GM04504 (cell line): ENCODE results near the gene MIF4GD.

Source experiments
- DNase-seq: peaks from one replicate; pipeline ENCODE4 v3.0.0-alpha.2; 2012; ENCODE audit warnings: low read depth

MIF4GD gene

DNA sequence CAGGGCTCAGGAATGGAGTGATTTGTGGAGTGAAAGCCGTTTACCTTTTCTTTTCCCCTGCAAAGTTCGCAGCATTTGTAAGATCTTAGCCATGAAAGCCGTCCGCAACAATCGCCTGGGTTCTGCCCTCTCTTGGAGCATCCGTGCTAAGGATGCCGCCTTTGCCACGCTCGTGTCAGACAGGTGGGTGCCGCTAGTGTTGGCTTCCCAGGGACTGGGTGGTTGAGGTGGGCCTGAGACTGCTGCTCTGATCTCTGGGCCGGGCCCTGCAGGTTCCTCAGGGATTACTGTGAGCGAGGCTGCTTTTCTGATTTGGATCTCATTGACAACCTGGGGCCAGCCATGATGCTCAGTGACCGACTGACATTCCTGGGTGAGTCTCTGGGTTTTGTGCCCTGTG lies 38.2 kb downstream of the MIF4GD start:
- DNase-seq: no peak

DNA sequence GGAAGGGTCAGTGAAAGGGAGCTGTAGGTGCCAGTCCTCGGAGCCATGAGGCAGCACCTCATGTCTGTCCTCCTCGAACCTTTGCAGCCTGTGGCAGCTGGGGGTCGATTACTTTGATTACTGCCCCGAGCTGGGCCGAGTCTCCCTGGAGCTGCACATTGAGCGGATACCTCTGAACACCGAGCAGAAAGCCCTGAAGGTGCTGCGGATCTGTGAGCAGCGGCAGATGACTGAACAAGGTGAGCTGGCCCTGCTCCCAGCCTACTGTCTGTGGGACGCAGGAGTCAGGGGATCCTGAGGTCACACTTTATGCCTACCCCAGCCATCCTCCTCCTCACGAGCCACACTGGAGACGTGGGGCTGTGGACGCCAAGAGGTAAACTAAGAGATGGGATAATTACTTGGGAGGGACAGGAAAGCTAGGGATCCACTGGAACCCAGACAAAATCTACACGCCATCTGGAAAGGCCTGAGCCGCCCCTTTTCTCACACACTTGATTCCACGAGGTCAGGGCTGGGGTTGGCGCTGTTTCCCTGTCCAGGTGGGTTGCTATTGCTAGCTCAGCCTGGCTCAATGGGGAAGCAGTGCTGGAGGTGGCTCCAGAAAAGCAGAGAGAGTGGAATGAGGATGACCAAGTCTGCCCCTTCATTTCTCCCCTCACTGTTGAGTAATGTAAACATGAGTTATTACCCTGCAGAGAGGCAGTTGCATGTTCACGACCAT lies 39.1 kb downstream of the MIF4GD start:
- DNase-seq: no peak

DNA sequence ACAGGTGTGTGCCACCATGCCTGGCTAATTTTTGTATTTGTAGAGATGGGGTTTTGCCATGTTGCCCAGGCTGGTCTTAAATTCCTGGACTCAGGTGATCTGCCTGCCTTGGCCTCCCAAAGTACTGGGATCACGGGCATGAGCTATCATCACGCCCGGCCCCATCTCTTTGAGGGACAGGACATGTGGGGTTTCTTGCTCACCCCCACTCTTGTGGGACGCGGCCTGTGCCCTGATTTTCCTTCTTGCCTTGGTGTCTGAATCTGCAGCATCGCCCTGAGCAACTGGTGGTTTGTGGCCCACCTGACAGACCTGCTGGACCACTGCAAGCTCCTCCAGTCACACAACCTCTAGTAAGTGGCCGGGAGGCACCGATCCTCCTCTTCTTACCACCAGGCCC lies 40.0 kb downstream of the MIF4GD start:
- no peak for DNase-seq

DNA sequence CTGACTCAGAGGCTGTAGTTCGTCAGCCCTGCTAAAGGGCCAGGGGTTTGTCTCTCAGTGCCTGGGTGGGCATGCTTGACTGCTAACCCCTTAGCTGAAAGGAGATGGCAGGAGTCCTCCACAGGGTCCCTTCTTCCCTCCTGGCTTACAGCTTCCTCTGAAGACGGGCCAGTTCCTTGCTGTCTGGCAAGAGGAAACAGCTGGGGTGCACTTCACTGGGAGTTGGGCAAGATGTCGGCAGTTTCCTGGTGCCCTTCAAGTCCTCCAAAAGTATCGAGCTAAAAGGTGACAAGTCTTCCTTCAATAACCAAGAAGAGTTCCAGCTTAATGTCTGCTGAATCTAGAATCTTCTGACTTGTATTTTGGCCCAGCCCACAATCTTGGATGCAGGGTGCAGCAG lies 42.2 kb downstream of the MIF4GD start:
- DNase-seq: no peak

DNA sequence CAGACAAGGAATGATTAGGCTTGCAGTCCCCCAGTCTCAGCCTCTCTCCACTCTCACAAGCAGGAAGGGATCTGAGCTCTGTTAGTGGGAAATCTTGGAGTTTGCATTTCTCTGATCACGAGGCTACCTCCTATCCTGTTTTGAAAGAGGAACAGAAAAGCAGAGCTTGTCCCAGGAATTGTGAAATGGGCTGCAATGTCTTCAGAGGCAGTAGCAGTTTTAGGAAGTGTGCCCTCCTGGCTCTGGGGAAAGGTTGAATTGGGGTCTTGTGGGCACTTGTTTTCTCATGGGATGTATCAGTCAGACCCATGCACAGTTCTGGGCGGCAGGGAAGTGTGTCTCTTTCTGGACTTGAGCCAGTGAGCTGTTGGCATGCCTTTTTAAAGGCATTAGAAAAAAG lies 42.7 kb downstream of the MIF4GD start:
- DNase-seq: no peak

DNA sequence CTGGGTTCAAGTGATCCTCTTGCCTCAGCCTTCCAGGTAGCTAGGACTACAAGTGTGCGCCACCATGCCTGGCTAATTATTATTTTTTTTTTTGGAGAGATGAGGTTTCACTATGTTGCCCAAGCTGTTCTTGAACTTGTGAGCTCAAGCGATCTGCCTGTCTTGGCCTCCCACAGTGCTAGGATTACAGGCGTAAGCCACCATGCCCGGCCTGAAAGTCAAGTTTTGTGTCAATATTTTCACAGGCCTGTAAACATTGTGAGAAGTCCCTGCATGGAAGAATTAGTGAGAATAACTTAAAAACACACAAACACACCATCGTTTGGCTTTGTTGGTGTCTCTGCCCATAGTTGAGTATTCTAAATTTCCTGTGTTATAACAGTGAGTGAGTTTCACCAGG lies 43.3 kb downstream of the MIF4GD start:
- no peak for DNase-seq

DNA sequence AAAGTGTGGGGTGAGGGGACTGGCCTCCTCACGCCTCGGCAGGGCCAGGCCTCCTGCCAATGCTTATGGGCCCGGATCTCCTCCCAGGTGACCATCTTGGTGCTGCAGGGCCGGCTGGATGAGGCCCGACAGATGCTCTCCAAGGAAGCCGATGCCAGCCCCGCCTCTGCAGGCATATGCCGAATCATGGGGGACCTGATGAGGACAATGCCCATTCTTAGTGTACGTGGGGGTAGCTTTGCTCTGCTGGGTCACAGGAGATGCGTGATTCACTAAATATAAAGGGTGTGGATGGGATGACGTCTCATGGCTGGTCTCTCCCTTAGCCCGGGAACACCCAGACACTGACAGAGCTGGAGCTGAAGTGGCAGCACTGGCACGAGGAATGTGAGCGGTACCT lies 46.0 kb downstream of the MIF4GD start:
- no peak for DNase-seq

DNA sequence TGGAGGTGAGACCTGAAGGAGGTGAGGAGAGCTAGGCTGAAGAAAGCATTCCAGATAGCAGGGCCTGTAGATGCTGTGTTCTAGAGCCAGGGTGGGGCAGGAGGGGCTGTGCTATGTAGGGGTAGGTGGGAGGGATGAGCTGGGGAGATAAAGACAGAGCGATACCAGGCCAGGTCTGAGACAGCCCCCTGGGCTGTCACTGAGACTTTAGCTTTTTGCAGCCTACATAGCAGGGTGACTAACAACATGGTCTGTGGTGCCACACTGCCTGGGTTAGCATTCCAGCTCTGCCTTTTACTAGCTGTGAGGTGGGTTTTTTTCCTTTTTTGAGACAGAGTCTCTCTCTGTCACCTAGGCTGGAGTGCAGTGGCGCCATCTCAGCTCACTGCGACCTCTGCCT lies 51.2 kb downstream of the MIF4GD start:
- no peak for DNase-seq

DNA sequence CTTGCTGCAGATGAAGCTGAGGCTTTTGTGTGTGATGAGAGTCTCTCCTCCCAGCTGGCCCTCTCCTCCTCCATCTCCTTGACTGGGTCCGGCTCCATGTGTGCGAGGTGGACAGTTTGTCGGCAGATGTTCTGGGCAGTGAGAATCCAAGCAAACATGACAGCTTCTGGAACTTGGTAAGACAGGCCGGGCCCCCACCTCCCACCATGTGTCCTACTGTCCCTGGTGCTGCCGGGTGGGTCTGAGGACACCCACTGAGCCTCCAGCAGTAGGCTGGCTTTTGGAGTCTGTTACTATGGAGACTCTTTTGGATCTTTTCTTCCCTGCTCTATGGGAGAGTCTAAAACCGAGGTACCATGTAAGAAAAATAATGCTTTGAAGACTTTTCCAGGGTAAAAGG lies 52.9 kb downstream of the MIF4GD start:
- DNase-seq: no peak
